Neural cell (in vitro differentiated cells): ENCODE data around the gene ITGAV. TPM values are rescaled to one million over a fixed set of nuclear protein-coding genes. Genes with fewer than 3 reads are reported as not detected.

Experiments
- H2AFZ ChIP-seq: fragments of 200-600, 300-800 bp; sonication (generic), shearing (Covaris generic); 2 replicates; pipeline ENCODE4 v1.6.0; 2014; ENCODE audit warnings: low read depth, mild to moderate bottlenecking, antibody characterized with exemption, low read length, moderate library complexity
- H3F3A ChIP-seq: fragments of 200-600 bp; shearing (Covaris generic); 2 replicates; pipeline ENCODE4 v1.6.1; 2016; ENCODE audit warnings: mild to moderate bottlenecking, moderate library complexity, mixed read lengths, antibody characterized with exemption, low read length; ENCODE audit not compliant: insufficient read depth, poor library complexity, severe bottlenecking
- H3K27ac ChIP-seq: fragments of 200-600, 300-800 bp; sonication (generic), shearing (Covaris generic); 2 replicates; pipeline ENCODE4 v1.5.1; 2014; ENCODE audit warnings: mild to moderate bottlenecking, low read length, moderate library complexity
- H3K27me3 ChIP-seq: fragments of 300-800, 200-600 bp; sonication (generic), shearing (Covaris generic); 2 replicates; pipeline ENCODE4 v1.6.0; 2014; ENCODE audit warnings: mild to moderate bottlenecking, low read depth, low read length, moderate library complexity; ENCODE audit not compliant: insufficient read depth
- H3K36me3 ChIP-seq: fragments of 300-800, 200-600 bp; sonication (generic), shearing (Covaris generic); 2 replicates; pipeline ENCODE4 v1.5.1; 2014; ENCODE audit warnings: mild to moderate bottlenecking, antibody characterized with exemption, low read length, moderate library complexity; ENCODE audit not compliant: insufficient read depth
- H3K4me2 ChIP-seq: fragments of 300-800, 200-600 bp; sonication (generic), shearing (Covaris generic); 2 replicates; pipeline ENCODE4 v1.6.0; 2014; ENCODE audit warnings: mild to moderate bottlenecking, low read length
- H3K4me3 ChIP-seq: fragments of 300-800, 200-600 bp; sonication (generic), shearing (Covaris generic); 2 replicates; pipeline ENCODE4 v1.5.1; 2014; ENCODE audit warnings: mild to moderate bottlenecking, low read length, moderate library complexity
- H3K79me2 ChIP-seq: fragments of 200-600 bp; shearing (Covaris generic); replicated peaks from 2 replicates; pipeline ENCODE4 v1.6.0; 2014; ENCODE audit warnings: mild to moderate bottlenecking, low read length, moderate library complexity; ENCODE audit not compliant: insufficient read depth
- H3K9ac ChIP-seq: fragments of 300-800, 200-600 bp; sonication (generic), shearing (Covaris generic); 2 replicates; pipeline ENCODE4 v1.6.1; 2016; ENCODE audit warnings: mild to moderate bottlenecking, low read length, mixed read lengths
- H3K9me2 ChIP-seq: fragments of 200-600 bp; shearing (Covaris generic); 2 replicates; pipeline ENCODE4 v1.6.1; 2016; ENCODE audit warnings: mild to moderate bottlenecking, low read length, mixed read lengths; ENCODE audit not compliant: insufficient read depth
- H3K9me3 ChIP-seq: fragments of 200-600, 300-800 bp; sonication (generic), shearing (Covaris generic); 2 replicates; pipeline ENCODE4 v1.6.1; 2016; ENCODE audit warnings: mild to moderate bottlenecking, mixed run types, low read length, moderate library complexity, mixed read lengths
- H4K20me1 ChIP-seq: fragments of 200-600 bp; shearing (Covaris generic); 2 replicates; pipeline ENCODE4 v1.6.1; 2016; ENCODE audit warnings: mild to moderate bottlenecking, mixed run types; ENCODE audit not compliant: insufficient read depth
- EP300 ChIP-seq: fragments of 450-650 bp; conservative IDR thresholded peaks from 2 replicates; pipeline ENCODE4 v1.6.1; 2014; ENCODE audit warnings: antibody characterized with exemption, mild to moderate bottlenecking, moderate library complexity; ENCODE audit not compliant: poor library complexity, severe bottlenecking
- EZH2 ChIP-seq: fragments of 200-600, 300-800 bp; shearing (Covaris generic), sonication (generic); IDR thresholded peaks from 2 replicates; pipeline ENCODE4 v1.6.1; 2014; ENCODE audit warnings: antibody characterized with exemption, low read length, borderline replicate concordance, mild to moderate bottlenecking; ENCODE audit not compliant: insufficient read depth, poor library complexity, severe bottlenecking
- MXI1 ChIP-seq: fragments of 450-650 bp; conservative IDR thresholded peaks from 2 replicates; pipeline ENCODE4 v1.6.1; 2014; ENCODE audit warnings: antibody characterized with exemption, mild to moderate bottlenecking; ENCODE audit not compliant: poor library complexity, severe bottlenecking
- POLR2AphosphoS5 ChIP-seq: IDR thresholded peaks from 2 replicates; pipeline ENCODE4 v1.6.1; 2012
- RAD21 ChIP-seq: fragments of 450-650 bp; conservative IDR thresholded peaks from 2 replicates; pipeline ENCODE4 v1.6.1; 2014; ENCODE audit warnings: antibody characterized with exemption, mild to moderate bottlenecking, moderate library complexity
- TAF1 ChIP-seq: IDR thresholded peaks from 2 replicates; pipeline ENCODE4 v1.6.1; 2012; ENCODE audit warnings: low read depth
- polyA plus RNA-seq: library from polyadenylated mRNA; depleted of rRNA; stranded (reverse); fragments of >200 nt; gene quantifications from 2 replicates; pipeline ENCODE4 v1.2.3, GENCODE V29; 2014
- TF ChIP-seq, protein P1 (sequence below): IDR thresholded peaks from 2 replicates; pipeline ENCODE4 v1.6.1; 2012; ENCODE audit warnings: borderline replicate concordance
- TF ChIP-seq, protein P2 (sequence below): fragments of 450-650 bp; IDR thresholded peaks from 2 replicates; pipeline ENCODE4 v1.5.1; 2014; ENCODE audit warnings: antibody characterized with exemption, mild to moderate bottlenecking, moderate library complexity; ENCODE audit not compliant: poor library complexity, severe bottlenecking

ITGAV gene
- polyA plus RNA-seq, 1 donor from 2014 or later, result 6.6 TPM

DNA sequence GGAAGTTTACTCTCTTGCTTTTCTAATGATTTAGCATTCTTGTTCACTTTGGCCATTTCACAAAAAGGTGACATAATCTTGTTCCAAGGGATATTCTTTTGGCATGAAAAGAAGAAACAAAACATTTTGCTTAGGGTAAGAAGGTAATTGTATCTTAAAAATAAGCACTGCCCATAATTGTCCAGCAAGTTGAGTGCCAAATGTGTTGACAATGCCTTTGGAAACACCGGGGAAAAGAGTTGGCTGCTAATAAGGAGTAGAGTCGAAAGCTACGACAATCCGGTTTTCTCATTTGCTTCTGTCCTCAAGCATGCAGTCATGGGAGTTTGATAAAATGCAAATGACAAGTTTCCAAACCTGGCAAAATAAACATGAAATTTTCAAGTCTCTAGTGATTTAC lies 27.3 kb downstream of the ITGAV start:
- no peaks in the 10 kb centered on the region for H3K27me3 ChIP-seq
- H3K9me3 ChIP-seq, result no peaks in the 10 kb centered on the region
- H3K9me2 ChIP-seq, result no peaks in the 10 kb centered on the region
- TF ChIP-seq TAF1, result no peak
- TF ChIP-seq, protein P1, sequence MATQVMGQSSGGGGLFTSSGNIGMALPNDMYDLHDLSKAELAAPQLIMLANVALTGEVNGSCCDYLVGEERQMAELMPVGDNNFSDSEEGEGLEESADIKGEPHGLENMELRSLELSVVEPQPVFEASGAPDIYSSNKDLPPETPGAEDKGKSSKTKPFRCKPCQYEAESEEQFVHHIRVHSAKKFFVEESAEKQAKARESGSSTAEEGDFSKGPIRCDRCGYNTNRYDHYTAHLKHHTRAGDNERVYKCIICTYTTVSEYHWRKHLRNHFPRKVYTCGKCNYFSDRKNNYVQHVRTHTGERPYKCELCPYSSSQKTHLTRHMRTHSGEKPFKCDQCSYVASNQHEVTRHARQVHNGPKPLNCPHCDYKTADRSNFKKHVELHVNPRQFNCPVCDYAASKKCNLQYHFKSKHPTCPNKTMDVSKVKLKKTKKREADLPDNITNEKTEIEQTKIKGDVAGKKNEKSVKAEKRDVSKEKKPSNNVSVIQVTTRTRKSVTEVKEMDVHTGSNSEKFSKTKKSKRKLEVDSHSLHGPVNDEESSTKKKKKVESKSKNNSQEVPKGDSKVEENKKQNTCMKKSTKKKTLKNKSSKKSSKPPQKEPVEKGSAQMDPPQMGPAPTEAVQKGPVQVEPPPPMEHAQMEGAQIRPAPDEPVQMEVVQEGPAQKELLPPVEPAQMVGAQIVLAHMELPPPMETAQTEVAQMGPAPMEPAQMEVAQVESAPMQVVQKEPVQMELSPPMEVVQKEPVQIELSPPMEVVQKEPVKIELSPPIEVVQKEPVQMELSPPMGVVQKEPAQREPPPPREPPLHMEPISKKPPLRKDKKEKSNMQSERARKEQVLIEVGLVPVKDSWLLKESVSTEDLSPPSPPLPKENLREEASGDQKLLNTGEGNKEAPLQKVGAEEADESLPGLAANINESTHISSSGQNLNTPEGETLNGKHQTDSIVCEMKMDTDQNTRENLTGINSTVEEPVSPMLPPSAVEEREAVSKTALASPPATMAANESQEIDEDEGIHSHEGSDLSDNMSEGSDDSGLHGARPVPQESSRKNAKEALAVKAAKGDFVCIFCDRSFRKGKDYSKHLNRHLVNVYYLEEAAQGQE, result no peak
- TF ChIP-seq RAD21, result no peak
- TF ChIP-seq, protein P2, sequence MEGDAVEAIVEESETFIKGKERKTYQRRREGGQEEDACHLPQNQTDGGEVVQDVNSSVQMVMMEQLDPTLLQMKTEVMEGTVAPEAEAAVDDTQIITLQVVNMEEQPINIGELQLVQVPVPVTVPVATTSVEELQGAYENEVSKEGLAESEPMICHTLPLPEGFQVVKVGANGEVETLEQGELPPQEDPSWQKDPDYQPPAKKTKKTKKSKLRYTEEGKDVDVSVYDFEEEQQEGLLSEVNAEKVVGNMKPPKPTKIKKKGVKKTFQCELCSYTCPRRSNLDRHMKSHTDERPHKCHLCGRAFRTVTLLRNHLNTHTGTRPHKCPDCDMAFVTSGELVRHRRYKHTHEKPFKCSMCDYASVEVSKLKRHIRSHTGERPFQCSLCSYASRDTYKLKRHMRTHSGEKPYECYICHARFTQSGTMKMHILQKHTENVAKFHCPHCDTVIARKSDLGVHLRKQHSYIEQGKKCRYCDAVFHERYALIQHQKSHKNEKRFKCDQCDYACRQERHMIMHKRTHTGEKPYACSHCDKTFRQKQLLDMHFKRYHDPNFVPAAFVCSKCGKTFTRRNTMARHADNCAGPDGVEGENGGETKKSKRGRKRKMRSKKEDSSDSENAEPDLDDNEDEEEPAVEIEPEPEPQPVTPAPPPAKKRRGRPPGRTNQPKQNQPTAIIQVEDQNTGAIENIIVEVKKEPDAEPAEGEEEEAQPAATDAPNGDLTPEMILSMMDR, result no peak
- no peak for TF ChIP-seq MXI1
- TF ChIP-seq EZH2, result no peak
- no peak for TF ChIP-seq EP300
- TF ChIP-seq POLR2AphosphoS5, result no peak
- H3F3A ChIP-seq, result no peaks in the 10 kb centered on the region
- no peak overlapping the region for H3K27ac ChIP-seq
- H4K20me1 ChIP-seq, result no peaks in the 10 kb centered on the region
- no peak overlapping the region for H2AFZ ChIP-seq
- H3K4me3 ChIP-seq, result no peak overlapping the region
- no peak overlapping the region for H3K9ac ChIP-seq
- H3K79me2 ChIP-seq, result no peaks in the 10 kb centered on the region
- no peaks in the 10 kb centered on the region for H3K36me3 ChIP-seq
- no peak overlapping the region for H3K4me2 ChIP-seq

DNA sequence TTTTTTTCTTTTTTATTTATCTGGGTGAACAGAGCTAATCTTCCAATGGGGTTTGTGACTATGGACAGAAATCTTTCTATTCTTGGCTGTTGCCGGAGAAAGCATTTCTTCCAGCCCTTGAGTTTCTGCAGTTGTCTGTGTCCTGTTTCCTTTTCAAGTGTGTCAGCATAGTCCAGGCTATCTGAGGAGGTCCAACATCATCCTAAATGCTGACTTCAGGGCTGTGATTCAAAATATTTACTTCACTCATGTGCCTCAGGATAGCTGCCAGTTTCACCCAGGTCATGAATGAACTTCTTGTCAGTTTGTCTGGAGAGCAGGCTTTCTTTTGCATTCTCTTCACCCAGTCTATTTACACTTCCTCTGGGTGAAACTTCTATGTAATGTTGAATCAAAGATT lies 27.9 kb downstream of the ITGAV start:
- Histone ChIP-seq H4K20me1 (no peaks in the 10 kb centered on the region), H3K27me3 (no peaks in the 10 kb centered on the region), H3K9me3 (no peaks in the 10 kb centered on the region), H3K36me3 (no peaks in the 10 kb centered on the region), H3F3A (no peaks in the 10 kb centered on the region), H3K4me3 (no peak overlapping the region), H3K27ac (no peak overlapping the region), H3K9me2 (no peaks in the 10 kb centered on the region), H3K79me2 (no peaks in the 10 kb centered on the region), H3K9ac (no peak overlapping the region), H3K4me2 (no peak overlapping the region), H2AFZ (no peak overlapping the region)
- TF ChIP-seq EZH2, result no peak
- no peak for TF ChIP-seq TAF1
- TF ChIP-seq, protein P1, result no peak
